Measurements from ENCODE around the gene ICAM5.

DNA sequence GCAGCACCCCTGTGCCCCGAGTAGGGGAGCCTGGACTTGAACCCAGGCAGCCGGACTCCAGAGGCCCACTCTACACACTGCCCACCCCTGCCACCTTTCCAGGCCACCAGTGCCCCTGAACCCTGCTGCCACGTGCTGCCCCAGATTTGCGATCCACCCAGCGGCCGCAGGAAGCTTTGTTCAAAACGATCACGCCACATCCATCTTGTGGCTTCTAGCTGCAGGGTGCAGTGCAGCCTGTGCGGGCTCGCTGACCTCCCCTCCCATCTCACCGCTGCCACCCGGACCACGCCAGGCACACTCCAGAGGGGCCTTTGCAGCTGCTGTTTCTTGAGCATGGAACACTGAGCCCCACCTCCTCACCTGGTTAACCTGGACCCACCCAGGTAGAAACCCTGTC is 39.8 kb downstream of the ICAM5 start:
- TF ChIP-seq, protein P1, sequence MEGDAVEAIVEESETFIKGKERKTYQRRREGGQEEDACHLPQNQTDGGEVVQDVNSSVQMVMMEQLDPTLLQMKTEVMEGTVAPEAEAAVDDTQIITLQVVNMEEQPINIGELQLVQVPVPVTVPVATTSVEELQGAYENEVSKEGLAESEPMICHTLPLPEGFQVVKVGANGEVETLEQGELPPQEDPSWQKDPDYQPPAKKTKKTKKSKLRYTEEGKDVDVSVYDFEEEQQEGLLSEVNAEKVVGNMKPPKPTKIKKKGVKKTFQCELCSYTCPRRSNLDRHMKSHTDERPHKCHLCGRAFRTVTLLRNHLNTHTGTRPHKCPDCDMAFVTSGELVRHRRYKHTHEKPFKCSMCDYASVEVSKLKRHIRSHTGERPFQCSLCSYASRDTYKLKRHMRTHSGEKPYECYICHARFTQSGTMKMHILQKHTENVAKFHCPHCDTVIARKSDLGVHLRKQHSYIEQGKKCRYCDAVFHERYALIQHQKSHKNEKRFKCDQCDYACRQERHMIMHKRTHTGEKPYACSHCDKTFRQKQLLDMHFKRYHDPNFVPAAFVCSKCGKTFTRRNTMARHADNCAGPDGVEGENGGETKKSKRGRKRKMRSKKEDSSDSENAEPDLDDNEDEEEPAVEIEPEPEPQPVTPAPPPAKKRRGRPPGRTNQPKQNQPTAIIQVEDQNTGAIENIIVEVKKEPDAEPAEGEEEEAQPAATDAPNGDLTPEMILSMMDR (IDR thresholded peaks at IDR 0.05), result no peak
- no peak for TF ChIP-seq POLR2A (IDR thresholded peaks at IDR 0.05; ENCODE audit: low read depth)
- no peak for TF ChIP-seq EP300 (IDR thresholded peaks at IDR 0.05)
